GM18873 (cell line): ENCODE measurements around the gene CTNNA2.

ENCODE experiments used
- ATAC-seq: cut with Tn5 transposase; IDR thresholded peaks from one replicate; pipeline ENCODE4 v1.9.1; 2021; ENCODE audit warnings: mild to moderate bottlenecking, moderate library complexity, moderate number of reproducible peaks; ENCODE audit not compliant: unreplicated experiment, low FRiP score

Gene CTNNA2

GRCh38 chr2:80496346-80496745, 983.5 kb downstream of the CTNNA2 start:
- ATAC-seq = no peak

- no peak for ATAC-seq
Measured at GRCh38 chr2:80496775-80497174, 983.9 kb downstream of the CTNNA2 start.

- ATAC-seq = no peak
Measured at GRCh38 chr2:80499095-80499494, 986.2 kb downstream of the CTNNA2 start.

GRCh38 chr2:80501874-80502624, 989.2 kb downstream of the CTNNA2 start:
- ATAC-seq = no peak

GRCh38 chr2:80506563-80506962, 993.7 kb downstream of the CTNNA2 start:
- ATAC-seq = no peak

- no peak for ATAC-seq
Measured at GRCh38 chr2:80510716-80511115, 997.9 kb downstream of the CTNNA2 start.

GRCh38 chr2:80515964-80516363, 1003.1 kb downstream of the CTNNA2 start:
- ATAC-seq = no peak

GRCh38 chr2:80517316-80517715, 1004.5 kb downstream of the CTNNA2 start:
- ATAC-seq = no peak

- ATAC-seq = no peak
Measured at GRCh38 chr2:80519121-80519643, 1006.3 kb downstream of the CTNNA2 start.

- ATAC-seq = no peak
Measured at GRCh38 chr2:80519699-80520291, 1006.9 kb downstream of the CTNNA2 start.

GRCh38 chr2:80525152-80525551, 1012.3 kb downstream of the CTNNA2 start:
- ATAC-seq = peak; percentile 55

GRCh38 chr2:80527119-80527518, 1014.3 kb downstream of the CTNNA2 start:
- no peak for ATAC-seq

GRCh38 chr2:80529466-80530165, 1016.8 kb downstream of the CTNNA2 start:
- ATAC-seq = no peak

- no peak for ATAC-seq
Measured at GRCh38 chr2:80530442-80531064, 1017.7 kb downstream of the CTNNA2 start.

- no peak for ATAC-seq
Measured at GRCh38 chr2:80531319-80531718, 1018.5 kb downstream of the CTNNA2 start.

GRCh38 chr2:80545420-80546210, 1032.8 kb downstream of the CTNNA2 start:
- ATAC-seq = no peak

GRCh38 chr2:80546766-80547165, 1033.9 kb downstream of the CTNNA2 start:
- ATAC-seq = no peak

- no peak for ATAC-seq
Measured at GRCh38 chr2:80547344-80547743, 1034.5 kb downstream of the CTNNA2 start.

GRCh38 chr2:80548469-80548868, 1035.6 kb downstream of the CTNNA2 start:
- ATAC-seq = no peak

GRCh38 chr2:80549901-80550300, 1037.0 kb downstream of the CTNNA2 start:
- ATAC-seq = no peak
